ENCODE measurements around the gene LRPAP1.
"Not testable (repeated sequence)": the region's sequence is repeated elsewhere in the genome, so short reads cannot be mapped to it uniquely, and the experiment has no call there.

The LRPAP1 gene

DNA sequence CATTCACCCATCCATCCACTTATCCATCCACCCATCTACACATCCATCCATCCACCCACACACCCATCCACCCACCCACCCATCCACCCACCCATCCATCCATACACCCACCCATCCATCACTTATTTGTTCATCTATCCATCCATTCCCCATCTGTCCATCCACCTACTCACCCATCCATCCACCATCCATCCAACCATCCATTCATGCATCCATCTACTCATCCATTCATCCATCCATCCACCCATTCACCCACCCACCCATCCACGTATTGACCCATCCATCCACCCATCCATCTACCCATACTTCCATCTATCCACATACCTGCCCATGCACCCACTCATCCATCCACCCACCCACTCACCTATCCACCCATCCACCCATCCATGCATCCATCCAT is 28.2 kb upstream of the LRPAP1 start:
- not testable (repeated sequence) for DNase-seq (ENCODE audit: low read depth in 3 of 3)

DNA sequence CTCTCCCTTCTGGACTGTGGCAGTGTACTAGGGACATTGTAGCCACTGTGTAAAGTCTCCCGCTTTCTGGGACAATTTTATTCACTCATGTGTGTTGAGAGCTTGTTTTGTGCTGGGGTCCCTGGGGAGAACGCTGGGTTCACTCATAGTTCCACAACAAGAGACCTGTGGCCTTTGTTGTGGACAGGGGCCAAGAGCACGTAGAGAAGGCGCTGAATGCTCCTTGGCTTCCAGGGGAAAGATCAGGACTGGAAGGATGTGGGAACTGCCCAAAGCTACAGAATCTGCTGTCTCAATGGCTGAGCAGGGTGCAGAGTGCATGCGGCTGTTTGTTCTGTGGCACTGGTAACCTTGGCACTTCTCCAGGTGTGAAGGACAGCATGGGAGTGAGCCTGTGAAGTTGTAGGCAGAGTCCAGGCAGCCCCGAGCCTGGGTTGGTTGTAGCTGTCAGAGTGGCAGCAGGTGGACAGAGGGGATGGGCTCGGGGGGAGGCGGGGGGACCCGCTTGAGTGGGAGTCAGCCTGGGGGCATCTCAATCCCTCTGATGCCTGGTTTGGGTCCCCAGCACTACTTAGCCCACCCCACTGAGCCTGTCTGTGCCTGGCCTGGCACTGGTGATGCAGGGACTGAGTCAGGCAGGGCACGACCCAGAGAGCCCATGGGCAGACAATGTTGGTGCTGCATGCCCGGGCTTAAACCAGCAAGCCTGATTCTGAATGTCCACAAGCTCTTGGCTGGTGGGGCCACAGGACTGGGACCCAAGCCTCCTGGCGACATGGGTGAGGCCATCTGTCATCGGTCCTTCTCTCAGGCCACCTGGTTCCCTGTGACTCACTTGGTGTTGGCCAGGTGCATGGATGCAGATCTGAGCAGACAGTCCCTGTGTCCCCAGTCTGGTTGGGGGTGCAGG is 27.4 kb upstream of the LRPAP1 start:
- DNase-seq (ENCODE audit: low read depth in 3 of 3), result not testable (repeated sequence)

DNA sequence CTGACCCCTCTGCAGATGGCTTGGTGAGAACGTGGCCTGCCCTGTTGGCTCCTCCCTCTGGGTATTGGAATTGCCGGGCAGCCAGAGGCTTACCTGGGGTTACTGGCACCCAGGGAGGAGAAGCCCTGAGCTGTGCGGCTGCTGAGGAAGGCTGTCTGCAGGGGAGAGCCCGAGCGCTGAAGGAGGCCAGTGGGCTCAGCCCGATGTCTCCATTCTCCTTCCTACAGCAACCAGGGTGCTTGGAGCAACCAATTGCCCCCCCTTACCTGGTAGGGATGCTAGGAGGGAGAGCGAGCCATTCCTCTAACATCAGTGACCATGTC is 26.3 kb upstream of the LRPAP1 start:
- DNase-seq (ENCODE audit: low read depth in 3 of 3), result not testable (repeated sequence)

DNA sequence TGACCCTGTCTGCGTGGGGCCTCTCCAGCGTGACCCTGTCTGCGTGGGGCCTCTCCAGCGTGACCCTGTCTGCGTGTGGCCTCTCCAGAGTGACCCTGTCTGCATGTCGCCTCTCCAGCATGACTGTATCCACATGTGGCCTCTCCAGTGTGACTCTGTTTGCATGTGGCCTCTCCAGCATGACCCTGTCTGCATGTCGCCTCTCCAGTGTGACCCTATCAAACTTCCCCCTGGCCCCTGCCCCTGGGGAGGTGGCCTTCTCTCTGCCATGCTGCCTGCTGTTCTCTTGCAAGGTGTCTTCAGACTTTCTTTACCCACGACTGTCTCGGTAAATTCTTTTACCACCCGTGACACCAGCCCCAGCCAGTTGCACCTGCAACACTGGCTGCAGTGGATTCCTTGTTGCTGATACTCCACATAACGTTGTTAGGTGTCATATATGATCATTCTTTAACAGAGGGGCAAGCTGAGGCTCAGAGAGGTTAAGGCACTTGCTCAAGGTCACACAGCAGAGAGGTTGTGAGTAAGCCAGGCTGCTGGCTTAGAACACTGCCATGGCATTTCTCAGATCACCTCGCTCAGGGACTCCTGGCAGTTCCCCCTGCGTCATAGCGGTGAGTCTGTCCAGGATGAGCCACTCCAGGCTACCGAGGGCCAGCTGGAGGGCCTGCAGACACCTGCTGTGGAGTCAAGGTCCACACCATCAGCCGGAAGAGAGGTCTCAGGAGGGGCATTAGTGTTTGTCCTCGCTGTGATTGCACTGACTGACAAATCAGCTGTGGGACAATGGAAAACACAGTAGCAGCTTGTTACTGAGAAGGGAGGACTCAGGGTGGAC is 25.7 kb upstream of the LRPAP1 start:
- not testable (repeated sequence) for DNase-seq (ENCODE audit: low read depth in 3 of 3)

DNA sequence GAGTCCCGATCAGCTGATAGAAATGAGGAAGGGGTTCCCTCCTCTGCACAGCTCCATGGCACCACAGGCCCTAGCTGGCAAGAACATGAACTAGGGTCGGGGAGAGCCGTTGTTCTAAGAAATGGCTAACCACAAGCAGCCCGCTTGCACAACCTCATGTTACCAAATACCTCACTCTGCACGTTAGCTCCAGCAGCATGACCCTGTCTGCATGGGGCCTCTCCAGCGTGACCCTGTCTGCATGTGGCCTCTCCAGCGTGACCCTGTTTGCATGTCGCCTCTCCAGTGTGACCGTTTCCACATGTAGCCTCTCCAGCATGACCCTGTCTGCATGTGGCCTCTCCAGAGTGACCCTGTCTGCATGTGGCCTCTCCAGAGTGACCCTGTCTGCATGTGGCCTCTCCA is 24.9 kb upstream of the LRPAP1 start:
- not testable (repeated sequence) for DNase-seq (ENCODE audit: low read depth in 3 of 3)

DNA sequence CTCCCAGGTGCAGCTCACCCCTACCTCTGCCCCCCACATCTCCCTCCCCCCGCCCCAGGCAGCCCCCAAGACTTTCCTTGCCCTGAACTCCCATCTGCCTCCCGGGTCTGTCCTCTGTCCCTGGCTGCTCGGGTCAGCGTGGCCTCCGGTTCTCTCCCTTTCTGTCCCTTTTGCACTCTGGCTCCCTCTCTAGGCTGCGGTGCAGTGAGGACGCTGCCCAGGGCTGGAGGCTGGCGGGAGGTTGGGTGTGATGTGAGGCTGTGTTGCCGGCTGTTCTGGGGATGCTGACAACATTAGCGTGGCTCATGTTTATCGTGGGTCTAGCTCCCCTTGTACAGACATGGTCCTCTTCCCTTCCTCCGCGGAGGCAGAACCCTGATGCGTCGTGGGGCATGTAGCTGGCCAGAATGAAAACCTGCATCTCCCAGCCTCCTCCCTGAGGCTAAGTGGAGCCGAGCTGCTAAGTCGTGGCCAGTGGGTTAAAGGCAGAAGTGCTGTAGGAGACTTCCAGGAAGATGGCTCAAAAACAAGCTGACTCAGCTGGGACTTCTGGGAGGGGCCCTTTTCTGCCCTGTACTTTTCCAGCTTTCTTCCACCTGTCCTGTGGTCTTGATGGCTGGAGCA is 24.1 kb upstream of the LRPAP1 start:
- not testable (repeated sequence) for DNase-seq (ENCODE audit: low read depth in 3 of 3)

DNA sequence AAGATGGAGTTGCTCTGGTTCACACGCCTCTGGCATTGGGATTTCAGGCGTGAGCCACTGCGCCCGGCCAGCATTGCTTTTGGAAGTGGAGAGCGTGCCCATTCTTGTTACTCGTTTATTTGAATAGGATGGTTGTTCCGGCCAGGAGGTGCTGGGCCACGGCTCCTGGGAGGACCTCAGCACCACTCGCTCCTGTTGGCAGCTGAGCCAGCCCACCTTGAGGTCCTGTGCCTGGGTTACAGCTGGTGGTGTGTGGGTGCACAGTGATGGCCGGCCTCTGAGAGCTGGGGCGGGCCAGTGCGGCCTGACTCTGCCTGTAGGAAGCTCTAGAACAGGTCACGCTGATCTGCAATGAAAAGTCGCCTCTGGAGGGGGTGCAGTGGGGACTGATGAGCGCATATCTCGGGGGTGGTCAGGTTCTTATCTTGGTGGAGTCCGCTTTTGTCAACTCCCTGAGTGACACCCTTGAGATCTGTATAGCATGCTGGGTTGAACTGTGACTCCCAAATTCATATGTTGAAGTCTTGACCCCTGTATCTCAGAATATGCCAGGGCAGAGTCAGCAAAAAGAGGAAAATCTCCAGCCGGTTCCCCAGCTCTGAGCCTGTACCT is 23.3 kb upstream of the LRPAP1 start:
- not testable (repeated sequence) for DNase-seq (ENCODE audit: low read depth in 3 of 3)

DNA sequence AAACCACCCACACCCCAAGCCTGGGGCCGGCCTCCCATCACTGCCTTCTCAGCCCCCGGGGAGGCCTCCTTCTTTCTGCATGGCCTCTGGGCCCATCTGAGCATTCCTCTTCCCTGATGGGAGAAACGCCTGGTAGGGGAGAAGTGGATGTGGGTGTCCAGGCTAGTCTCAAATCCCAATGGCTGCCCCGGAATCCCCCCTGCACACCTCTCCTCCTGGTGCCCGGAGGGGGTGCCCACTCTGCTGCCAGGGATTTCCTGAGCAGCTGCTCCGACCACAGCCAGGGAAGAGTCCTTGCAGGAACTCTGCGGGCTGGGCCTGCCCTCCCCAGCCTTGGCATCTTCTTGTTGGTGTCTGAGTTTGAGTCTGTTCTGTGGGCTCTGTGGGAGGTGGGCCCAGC is 19.1 kb upstream of the LRPAP1 start:
- DNase-seq (ENCODE audit: low read depth in 3 of 3), result not testable (repeated sequence)

DNA sequence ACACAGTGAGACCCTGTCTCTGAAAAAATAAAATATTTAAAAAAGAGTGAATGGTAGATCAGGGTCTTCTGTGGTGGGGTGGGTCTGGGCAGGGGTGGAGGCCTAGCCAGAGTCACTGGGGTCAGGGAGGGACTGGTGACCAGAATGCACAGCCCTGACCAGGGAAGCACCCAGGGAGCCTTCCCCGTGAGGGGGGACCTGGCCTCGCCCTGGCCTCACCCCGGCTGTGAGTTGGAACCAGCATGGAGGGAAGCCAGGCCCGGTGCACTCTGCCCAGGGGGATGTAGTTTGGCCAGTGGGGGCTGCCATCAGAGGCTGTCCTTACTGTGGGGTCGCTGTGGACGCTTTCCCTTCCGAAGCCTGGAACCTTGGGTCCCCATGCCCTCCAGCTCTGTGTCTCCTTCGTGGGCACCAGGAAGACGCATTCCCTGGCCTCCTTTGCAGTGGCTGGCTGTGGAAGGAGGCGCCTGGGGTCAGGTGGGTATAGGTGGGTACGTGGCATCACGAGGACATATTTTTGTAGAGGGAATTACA is 18.6 kb upstream of the LRPAP1 start:
- DNase-seq (ENCODE audit: low read depth in 3 of 3), result not testable (repeated sequence)

DNA sequence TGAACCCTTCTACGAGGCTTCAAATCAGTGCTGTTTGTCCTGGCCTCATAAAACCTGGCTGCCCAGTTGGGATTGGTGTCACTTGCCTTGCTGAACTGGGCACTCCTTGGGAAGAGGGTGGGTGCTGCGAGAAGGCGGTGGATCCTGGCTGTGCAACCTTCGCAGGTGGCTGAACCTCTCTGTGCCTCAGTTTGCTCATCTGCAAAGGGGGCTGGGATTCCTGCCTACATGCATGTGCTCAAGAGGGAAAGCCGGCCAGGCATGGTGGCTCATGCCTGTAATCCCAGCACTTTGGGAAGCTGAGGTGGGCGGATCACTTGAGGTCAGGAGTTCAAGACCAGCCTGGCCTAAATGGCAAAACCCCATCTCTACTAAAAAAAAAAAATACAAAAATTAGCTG is 17.8 kb upstream of the LRPAP1 start:
- not testable (repeated sequence) for DNase-seq (ENCODE audit: low read depth in 3 of 3)

DNA sequence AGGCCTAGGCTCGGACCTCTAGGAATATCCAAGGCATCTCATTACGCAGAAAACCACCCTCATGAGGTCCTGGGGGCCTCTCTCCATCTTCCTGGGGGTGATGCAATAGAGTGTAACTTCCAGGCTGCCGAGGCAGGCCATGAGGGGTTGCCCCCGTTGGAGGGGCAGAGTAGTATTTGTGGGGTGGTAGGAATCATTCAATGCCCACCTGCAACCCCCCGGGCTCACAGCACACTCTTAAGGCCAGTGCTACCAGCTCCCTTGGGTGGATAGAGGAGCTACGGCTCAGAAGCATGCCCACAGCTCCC is 17.4 kb upstream of the LRPAP1 start:
- not testable (repeated sequence) for DNase-seq (ENCODE audit: low read depth in 3 of 3)

DNA sequence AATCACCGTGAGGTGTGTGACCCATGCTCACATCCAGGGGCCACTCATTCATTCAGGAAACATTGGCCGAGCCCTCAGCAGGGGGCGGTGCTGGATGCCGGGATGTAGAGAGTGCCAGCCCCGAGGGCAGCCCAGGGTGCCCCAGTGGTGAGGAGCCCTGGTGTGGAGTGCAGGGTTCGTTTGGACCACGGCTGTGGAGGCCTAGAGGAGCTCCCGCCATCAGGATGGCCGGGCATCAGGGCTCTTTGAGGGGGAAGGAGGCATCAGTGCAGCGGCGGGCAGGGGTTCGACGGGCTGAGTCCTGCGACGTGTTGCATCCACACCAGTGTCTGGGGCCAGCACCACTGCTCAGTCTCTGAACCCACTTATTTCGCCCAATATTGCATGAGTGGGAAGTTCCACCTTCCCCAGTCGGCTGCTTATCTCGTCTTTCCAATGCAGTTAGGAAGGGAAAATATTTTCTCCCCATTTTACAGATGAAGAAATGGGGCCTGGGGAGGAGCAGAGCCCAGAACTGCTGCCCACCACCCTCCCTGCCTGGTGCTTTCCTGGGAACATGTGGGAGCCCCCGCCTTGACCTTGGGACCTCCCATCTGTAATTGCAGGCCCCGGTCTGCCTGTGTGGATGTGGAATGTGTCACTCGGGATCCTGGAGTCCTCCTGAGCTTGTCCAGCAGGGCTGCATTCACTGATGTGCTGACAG is 16.9 kb upstream of the LRPAP1 start:
- DNase-seq (ENCODE audit: low read depth in 3 of 3), result not testable (repeated sequence)

DNA sequence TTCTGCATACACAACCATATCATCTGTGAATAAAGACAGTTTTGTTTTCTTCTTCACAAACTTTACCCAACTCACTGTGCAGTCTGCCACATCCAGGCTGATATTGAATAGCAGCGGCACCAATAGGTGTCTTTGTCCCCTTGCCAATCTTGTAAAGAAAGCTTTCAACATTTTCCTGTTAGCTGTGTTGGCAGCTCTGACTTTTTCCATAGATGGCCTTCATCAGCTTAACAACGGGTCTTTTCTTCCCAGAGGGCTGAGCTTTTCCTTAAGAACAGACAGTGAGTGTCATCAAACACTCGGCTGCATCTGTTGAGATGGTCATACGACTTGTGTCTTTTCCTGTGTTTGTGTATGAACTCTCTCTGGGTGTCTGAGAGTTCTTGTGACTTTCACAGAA is 14.5 kb upstream of the LRPAP1 start:
- DNase-seq (ENCODE audit: low read depth in 3 of 3), result not testable (repeated sequence)

DNA sequence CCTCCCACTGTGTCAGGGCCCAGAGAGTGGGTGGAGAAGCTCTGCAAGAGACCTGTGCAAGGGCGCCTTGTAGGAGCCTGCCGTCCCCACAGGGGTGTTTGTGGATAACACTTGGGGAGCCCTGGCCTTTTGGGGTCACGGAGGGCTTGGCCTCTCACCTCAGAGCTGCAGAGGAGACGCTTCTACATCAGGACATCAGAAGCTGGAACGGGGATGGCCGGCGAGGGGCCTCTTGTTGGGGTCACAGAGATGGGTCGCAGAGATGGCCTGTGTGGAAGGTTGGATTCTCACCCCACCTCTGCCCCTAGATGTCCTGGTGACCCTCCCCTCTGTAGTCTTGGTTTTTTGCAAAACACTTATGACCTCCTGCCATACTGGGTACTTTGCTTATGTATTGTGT is 13.1 kb upstream of the LRPAP1 start:
- DNase-seq (ENCODE audit: low read depth in 3 of 3), result not testable (repeated sequence)

DNA sequence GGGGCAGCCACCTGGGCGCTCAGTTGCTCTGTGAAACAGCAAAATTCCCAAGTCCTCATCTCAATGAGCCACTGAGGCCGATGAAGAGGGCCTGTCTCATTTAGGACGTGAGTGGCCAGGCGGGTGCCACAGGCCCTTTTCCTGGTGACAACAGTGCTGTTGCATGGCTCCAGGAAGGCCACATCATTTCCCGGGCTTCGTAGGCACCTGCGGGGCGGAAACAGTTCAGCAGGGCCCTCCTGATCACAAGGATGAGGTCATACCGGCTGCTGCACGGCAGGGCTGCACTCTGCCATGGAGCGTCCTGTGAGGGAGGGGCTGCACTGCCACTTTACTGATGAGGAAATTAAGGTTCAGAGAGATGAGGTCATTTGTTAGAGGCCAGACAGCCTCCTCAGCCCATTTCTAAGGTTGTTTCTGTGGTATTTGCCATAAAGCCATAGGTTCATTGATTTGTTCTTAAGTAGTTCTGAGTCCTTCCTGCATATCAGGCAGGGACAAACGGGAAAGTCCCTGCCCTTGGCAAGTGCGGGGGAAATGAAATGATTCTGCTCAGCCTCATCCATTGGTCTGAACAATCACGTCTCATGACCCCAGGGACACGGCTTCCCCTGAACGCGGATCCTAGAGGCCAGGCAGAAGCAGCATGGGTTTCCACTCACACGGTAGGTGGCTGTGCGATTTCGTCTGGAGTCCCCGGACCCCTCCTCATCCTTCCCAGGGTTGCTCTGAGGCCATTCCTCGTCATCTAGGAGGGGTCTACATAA is 12.2 kb upstream of the LRPAP1 start:
- not testable (repeated sequence) for DNase-seq (ENCODE audit: low read depth in 3 of 3)

DNA sequence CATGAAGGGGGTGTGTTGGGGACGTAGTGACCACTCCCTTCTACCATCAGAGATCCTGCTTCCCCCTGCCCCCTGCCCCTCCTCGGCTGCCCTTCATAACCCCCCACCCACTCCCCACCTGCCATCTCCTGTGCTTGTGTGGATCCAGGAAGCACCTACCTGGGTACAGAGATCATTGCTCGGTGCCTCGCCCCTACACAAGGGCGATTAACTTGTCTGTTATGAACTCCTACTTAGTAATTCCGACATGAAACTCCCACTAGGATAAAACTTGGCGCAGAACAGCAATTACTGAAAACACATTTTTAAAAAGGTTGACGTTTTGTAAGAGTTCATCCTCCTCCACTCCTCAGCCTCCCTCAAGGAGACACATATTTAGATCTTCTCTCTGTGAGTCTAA is 11.2 kb upstream of the LRPAP1 start:
- DNase-seq (ENCODE audit: low read depth in 3 of 3), result not testable (repeated sequence)

DNA sequence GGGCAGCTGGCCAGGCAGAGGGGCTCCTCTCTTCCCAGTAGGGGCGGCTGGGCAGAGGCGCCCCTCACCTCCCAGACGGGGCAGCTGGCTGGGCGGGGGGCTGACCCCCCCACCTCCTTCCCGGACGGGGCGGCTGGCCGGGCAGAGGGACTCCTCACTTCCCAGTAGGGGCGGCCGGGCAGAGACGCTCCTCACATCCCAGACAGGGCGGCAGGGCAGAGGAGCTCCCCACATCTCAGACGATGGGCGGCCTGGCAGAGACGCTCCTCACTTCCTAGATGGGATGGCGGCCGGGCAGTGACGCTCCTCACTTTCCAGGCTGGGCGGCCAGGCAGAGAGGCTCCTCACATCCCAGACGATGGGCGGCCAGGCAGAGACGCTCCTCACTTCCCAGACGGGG is 6.7 kb upstream of the LRPAP1 start:
- not testable (repeated sequence) for DNase-seq (ENCODE audit: low read depth in 3 of 3)

DNA sequence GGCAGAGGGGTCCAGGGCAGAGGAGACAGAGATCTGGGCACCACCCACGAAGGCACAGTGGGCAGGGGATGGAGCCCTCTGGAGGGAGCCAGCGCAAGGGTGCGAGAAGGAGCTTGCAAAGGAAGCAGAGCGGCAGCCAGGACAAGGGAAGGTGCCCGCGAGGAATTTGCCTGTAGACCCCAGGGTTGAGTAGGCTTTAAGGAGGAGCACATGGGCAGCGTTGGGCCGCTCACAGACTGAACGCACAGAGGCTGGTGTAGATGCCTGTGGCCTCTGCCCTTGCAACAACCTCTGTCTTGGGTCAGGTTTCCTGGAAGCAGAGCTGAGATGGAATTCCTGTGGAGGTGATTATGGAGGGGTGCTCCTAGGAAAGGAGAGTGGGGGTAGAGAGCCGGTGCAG is 3.6 kb upstream of the LRPAP1 start:
- not testable (repeated sequence) for DNase-seq (ENCODE audit: low read depth in 3 of 3)

DNA sequence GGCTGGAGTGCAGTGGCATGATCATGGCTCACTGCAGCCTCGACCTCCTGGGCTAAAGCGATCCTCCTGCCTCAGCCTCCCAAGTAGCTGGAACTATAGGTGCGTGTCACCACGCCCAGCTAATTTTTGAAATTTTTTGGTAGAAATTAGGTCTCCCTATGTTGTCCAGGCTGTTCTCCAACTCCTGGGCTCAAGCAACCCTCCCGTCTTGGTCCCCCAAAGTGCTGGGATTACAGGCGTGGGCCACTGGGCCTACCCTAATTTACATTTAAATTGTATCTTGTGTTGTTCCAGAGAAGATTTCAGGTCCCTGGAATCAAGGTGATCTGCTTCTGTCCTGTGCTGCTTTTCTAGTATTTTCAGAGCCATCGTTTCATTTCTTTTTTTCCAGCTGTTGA is 1.2 kb upstream of the LRPAP1 start:
- DNase-seq (ENCODE audit: low read depth in 3 of 3), result no peak

DNA sequence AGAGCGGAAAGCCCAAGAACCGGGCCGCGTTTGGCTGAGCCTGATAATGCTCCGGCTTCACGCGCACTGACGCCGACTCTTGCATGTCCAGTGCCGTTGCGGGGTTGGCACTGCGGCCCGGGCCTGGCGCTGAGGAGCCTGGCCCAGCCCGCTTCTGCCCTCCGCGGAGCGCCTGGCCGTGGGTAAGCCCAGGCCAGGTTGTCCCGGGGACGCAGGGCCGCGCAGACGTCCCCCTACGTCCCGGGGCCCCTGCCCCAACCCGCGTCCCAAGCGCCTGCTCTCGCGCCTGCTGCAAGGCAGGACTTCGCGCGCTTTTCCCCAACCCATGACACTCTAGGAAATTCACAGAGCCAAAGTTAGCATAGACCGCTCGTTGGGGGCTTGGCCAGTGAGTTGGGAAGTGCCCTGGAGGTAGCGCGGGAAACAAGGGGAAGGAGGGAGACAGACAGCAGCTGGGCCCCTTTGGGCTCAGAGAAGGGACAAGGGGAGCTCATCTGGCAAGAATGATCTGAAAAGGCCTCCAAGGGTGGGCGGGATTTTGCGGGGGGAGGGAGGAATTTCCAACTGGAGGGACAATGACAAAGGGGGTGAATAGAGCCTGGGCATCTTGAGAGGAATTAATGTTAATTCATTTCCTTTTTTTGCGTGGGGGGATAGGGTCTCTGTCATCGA is 665 bp upstream of the LRPAP1 start:
- DNase-seq (ENCODE audit: low read depth in 3 of 3), result no peak
